NK-92 treated with Interleukin-12 subunit alpha and Interleukin-12 subunit beta, amount 100 ng/mL, for 24 hours (cell line): ENCODE results near the gene SLC2A2.

Source experiments
- DNase-seq: peaks from one replicate; lab custom pipeline; 2025; lab: John Stamatoyannopoulos, UW

Gene SLC2A2

DNA sequence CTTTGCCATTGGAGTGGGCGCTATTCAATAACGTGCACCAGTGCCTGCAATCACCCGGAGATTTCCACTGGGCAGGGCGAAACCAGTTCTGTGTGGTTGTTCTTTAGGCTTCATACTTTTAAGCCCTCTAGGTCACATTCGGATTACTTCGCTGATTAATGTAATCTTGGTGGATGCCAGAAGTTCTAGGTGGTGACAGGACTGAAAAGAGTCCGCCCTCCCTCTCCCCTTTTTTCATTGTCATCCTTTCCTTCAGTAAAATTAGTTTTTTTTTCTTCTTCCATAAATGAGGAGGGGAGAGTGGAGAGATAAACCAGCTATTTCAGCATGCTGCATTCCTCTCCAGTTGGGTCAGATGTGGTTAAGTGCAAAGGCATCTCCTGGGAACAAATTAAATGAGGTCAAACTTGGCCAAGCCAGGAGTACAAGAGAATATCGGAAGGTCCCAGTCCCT lies 2.3 kb upstream of the SLC2A2 start:
- DNase-seq: no peak

DNA sequence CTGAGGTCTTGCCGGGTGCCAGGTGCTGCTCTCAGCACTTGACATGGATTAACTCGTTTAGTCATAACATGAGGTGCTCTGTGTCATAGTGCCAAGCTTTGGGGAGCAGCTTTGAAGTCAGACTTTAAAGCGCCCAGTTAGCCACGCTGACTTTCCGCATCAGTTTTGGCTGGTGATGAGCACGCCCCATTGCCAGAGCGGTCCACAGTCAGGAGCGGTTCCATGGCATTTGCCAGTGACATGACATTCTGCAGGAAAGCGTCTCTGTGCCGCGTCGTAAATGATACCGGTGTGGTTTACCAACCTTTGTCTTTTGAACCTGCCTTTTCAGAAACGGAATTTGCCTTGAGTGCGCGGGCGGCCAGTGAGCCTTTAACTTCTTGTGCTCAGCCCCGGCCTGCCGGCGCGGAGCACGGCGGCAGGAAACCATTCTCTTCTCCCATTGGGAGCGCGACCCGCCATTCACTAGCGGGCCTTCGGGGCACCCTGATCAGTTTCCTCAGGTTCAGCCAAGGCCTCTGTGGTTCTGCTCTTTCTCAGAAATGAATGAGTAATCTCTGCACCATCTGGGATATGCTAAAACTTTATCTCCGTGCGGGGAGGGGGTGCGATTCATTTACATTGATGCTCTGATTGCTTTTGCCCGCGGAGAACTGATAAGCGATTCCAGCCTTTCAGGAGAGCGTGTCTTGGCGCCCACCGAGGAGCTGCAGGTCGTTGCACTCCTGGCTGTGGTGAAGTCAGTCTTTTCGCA lies 1.7 kb upstream of the SLC2A2 start:
- DNase-seq: no peak

DNA sequence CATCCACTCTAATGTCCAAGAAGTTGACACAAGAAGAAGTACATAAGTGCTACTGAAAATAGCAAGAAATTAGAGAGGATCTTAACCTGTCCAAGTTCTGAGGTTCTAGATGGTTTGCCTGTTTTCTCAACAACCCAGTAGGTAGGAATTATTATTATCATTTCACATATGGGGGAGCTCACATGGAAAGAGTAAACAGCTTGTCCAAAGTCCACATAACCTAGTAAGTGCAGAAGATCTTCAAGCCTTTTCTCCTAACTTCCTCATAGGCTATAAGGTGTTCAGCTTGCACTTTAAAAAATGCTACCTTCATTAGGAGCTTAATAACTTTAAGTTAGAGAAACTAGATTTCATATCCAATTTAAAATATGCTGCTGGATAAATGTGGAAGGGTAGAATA lies 3.0 kb downstream of the SLC2A2 start:
- no peak for DNase-seq

DNA sequence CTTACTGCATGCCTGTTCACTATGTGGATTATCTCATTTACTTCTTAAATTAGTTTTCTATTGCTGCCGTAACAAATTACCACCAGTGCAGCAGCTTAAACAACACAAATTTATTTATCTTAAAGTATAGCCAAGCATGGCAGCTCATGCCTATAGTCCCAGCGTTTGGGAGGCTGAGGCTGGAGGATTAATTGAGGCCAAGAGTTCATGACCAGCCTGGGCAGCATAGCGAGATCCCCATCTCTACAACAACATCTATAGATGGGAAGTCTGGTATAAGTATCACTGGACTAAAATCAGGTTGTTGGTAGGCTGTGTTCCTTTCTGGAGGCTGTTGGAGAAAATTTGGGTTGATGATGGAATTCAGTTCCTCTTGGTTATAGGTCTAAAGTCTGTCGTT lies 5.1 kb downstream of the SLC2A2 start:
- DNase-seq: no peak

DNA sequence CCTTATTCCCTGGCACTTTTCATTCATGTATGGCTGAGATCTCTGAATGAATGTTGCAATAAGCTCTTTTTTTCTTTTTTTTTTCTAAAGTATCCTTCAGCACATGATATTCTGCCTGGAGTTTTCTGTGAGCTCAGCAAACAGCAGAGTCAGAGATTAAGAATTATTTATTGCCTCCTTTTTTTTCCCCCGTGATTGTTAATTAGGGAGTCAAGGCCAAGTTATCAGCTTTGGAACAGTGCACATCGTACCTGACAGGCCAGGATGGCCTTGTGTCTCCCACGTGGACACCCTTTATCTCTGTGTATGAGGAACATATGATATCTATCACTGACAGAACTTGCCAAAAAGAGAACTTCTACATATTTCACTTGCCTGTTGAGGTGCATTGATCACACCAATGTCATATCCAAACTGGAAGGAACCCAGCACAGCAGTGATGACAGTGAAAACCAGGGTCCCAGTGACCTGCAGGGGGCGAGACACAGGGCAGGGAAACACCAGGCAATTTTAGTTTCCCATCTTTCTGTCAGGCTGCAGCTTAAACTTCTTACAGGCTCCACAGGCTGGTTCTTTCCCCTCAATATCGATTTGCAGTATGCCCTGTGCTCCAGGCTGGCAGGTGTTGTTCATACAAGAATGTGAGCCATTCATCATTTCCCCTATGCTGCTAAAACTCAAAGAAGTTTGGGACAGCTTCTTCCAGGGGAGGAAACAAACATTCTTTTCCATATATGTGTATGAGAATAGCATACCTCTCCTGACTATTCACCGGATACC lies 8.2 kb downstream of the SLC2A2 start:
- no peak for DNase-seq

DNA sequence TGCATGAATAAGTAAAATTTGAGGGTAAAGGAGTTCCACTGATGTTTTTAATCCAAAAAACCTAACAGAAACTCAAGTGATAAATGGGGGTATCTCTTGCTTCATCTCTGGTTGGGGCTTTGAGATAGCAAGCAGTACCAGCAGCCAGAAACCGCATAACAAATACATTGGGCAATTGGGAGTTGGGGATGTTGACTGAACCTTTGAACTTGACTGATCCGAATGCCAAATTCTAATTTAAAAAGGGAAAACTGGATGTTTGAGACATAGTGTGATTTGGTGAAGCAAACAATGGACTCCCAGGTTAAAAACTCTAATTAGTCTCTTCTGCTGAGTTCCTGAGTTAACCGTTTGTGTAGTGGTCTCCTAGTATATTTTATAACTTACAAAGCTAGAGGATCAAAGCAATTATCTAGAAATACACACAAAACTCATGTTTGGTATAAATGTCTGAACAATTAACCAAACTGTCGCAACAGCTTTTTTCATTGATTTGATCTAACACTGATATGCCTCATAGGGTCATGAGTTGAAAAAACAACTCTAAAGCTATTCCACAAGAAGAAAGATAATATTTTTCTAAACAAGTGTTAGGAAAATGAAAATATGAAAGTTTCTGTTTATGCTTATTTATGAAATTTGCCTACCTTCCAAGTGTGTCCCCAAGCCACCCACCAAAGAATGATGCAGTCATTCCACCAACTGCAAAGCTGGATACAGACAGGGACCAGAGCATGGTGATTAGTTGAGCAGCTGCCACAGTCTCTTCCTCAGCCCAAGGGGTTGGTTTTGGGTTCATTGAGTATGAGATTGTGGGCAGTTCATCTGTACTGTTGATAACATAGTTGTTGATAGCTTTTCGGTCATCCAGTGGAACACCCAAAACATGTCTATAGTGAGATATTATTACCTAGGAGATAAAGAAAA lies 12.4 kb downstream of the SLC2A2 start:
- DNase-seq: no peak

DNA sequence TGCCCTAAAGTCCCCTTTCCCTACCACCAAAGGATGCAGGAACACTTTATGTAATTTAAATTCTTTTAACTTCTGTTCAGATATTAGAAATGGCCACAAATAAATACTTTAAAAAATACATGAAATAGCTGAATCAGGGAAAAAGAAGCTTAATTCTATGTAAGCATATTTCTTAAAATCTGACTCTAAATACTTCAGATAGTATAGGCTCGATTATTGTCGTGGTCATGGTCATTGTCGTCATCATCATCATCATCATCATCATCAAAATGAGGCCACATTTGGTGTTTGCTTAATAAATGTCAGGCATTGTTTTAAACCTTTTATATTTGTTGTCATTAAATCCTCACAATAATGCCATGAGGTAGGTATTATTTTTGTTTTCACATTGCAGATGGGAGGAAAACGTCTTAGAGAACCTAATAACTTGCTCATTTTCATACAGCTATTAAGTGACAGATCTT lies 14.6 kb downstream of the SLC2A2 start:
- DNase-seq: no peak

DNA sequence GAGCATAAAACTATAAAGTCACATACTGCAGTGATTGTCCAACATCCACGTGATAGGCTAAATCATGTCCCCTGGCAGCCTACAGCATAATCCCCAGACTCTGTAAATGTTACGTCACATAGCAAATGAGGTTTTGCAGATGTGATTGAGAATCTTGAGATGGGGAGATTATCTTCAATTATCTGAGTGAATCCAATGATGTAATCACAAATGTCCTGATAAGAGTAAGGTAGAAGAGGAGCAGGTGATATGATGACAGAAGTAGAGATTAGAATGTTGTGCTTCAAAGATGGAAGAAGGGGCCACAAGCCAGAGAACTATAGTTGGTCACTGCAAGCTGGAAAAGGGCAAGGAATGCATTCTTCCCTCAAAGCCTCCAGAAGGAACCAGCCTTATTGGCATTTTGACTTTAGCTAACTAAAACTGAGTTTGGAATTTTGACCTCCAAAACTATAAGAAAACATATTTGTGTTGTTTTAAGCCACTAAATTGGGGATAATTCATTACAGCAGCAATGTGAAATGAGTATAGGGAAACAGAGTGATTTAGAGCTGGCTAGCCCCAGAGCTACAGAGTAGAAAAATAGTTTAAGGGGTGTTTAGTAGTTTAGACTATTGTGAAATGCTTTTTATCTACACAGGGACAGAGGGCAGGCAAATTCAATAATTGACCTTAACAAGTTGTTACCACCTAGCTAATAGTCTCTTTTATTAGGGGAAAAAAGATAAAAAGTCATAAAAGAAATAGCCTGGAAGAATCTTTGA lies 15.2 kb downstream of the SLC2A2 start:
- no peak for DNase-seq

DNA sequence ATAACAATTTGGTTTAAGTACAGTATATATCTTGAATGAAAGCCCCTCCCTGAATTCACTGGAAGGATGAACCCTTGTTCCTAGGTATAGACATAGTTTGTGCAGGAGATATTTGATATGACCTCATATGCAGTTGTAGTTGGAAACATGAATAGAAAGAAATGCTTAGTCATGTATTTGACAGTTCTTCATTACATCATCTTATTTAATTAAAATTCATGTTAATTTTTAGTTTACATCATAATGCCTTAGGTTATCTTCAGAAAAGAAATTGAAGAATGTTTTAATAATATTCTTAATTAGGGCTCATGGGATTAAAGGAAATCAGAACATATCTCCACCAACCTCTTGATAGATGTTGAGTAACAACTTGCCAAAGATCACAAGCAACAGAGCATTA lies 19.2 kb downstream of the SLC2A2 start:
- DNase-seq: no peak

DNA sequence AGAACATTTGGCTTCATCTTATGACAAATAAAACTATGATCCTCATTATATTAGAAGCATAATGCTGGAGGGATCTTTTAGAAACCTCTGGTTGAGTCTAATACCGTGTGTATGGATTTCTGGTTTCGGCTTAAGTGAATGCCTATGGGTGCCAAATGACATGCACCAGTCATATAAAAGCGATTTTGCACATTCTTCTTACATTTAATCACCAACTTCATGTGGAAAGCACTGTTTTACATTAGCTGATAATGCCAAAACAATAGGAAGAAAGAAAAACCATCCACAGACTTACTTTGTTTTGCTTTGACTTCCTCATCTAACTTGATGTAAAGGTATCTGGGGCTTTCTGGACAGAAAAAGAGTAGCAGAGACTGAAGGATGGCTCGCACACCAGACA lies 20.9 kb downstream of the SLC2A2 start:
- DNase-seq: no peak

DNA sequence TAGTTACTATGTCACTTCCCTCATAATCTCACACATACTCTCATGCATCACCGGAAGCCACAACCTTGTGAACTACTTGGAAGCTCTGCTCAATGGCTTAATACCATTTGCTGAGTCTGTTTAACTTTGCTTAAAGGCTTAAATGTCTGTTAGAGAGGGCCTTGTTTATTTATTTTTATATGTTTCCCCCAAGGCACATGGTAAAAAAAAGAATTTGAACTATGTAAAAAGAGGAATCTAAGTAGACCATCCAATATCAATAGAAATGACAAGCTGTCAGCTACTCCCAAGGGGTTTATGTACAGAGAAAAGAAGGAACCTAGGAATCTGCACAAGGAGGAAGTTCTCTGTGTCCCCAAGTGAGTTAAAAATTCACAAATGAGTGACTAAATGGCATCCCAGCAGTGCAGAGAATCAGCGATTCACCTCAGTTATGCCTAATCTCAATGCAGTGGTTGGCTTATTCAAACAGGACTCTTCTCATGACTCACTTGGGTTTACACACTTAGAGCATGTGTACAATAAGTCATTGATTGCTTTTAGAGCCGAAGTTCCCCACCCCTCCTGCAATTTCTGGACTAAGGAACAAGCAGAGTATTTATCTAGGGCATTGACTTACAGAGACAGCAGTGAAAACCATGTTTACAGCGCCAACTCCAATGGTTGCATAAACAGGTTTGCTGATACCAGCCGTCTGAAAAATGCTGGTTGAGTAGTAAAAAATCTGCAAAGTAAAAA lies 24.4 kb downstream of the SLC2A2 start:
- no peak for DNase-seq

DNA sequence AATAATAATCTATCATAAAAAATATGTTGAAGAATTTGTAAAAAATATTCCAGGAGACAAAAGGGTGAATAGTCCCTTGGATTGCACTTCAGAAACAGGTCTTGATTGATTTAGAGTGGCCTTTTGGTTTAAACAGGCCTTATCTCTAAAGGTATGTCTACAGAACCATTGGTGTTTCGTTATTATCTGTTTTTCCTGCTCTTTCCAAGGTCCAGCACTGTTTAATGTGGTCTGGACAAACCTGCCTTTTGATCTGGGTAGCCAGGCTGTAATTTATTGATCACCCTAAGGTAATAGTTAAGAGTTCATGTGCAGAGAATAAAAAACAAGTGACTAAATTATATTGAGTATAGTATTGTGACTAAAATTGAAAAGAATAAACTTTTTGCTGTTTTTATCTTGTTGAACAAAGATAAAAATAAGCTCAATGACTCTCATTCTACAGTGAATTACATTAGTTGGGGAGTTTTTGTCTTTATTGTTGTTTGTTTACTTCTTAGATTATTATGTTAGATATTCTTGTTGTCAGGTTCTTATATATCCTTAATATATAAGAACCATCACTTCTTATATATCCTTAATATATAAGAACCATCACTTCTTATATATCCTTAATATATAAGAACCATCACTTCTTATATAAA lies 25.1 kb downstream of the SLC2A2 start:
- no peak for DNase-seq

DNA sequence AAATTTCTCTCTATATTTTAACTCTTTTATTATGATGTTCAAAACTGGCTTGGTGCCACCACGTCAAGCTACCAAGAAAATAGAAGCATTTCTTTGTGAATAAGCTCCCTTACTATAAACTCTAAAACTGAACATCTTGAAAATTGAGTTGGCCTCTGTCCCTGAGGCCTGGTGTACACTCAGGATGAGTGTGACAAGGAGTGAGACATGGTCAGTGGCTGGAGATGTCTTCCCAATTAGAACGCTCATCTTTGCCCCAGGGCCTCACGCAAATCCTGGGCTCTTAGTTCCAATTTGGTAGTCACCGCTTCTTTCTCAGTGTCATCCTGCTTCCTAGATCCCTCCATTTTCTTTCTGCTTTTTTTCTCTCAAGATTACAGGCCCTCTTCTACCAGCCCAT lies 26.2 kb downstream of the SLC2A2 start:
- no peak for DNase-seq

DNA sequence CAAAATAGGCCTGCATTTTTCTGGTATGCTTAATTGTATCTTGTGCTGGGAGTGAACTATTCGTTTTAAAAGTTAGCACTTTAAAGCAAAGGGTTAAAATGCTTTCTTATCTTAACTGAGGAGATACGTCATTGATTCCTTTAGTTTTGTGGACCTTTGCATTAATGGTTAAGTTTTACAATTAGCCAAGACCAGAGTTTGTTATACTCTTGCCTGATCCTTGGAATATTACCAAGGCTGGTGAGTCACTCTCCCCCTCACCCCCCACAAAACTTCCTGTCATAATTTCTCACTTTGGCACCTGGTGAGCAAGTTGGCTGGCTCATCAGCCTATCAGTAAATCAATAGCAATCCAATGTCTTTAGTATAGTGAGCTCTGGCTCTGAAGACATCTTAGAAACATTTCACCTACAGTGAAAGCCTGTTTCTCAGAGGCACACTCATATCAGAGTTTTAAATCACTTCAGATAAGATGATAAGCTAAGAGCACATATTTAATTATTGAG lies 26.7 kb downstream of the SLC2A2 start:
- DNase-seq: no peak

DNA sequence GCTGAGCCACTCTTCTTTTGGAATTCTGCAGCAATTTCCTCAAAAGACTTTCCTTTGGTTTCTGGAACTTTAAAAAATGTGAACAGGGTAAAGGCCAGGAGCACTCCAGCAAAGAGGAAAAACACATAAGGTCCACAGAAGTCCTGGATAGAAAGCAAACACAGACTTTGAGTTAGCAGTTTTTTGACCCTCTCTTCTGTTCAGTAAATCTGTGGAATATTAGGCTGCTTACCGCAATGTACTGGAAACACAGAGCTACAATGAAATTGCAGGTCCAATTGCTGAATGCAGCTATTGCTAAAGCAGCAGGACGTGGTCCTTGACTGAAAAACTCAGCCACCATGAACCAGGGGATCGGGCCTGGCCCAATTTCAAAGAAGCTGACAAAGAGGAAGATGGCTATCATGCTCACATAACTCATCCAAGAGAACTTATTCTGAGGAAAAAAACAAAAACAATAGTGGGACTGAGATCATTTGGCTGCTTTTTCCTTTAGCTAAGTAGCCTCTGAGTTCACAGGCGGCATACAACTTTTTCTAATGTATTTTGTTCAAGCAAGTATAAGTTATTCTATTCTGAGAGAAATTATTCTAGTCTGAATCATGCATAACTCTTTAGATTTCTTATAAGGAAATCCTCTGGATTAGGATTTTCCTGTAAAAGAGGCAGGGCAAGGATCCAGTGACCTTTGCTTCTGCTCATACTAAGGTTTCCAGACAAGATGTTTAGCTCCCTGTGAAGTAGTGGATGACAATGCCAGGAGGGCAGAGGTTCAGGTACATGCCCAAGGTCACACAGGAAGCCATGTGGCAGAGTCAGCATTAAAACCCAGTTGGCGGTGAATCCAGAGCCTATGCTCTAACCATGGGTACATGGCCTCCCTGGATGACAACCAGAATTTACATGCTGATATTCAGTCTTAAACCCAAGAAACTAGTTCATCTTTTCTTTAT lies 28.3 kb downstream of the SLC2A2 start:
- DNase-seq: no peak

DNA sequence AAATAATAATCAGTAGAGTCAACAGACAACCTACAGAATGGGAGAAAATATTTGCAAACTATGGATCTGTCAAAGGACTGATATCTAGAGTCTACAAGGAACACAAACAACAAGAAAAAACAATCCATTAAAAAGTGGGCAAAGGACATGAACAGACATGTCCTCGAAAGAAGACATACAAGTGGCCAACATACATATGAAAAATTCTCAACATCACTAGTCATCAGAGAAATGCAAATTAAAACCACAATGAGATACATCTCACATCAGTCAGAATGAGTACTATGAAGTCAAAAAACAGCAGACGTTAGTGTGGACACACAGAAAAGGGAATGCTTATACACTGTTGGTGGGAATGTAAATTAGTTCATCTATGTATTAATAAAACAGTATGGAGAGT lies 33.7 kb downstream of the SLC2A2 start:
- DNase-seq: no peak

DNA sequence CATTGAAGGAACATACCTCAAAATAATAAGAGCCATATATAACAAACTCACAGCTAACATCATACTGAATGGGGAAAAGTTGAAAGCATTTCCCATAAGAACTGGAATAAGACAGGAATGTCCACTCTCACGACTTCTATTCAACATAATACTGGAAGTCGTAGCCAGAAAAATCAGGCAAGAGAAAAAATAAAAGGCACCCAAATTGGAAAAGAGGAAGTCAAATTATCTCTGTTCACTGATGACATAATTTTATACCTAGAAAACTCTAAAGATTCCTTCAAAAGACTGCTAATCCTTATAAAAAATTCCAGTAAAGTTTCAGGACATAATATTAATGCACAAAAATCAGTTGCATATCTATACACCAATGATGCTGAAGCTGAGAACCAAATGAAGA lies 34.9 kb downstream of the SLC2A2 start:
- DNase-seq: no peak

DNA sequence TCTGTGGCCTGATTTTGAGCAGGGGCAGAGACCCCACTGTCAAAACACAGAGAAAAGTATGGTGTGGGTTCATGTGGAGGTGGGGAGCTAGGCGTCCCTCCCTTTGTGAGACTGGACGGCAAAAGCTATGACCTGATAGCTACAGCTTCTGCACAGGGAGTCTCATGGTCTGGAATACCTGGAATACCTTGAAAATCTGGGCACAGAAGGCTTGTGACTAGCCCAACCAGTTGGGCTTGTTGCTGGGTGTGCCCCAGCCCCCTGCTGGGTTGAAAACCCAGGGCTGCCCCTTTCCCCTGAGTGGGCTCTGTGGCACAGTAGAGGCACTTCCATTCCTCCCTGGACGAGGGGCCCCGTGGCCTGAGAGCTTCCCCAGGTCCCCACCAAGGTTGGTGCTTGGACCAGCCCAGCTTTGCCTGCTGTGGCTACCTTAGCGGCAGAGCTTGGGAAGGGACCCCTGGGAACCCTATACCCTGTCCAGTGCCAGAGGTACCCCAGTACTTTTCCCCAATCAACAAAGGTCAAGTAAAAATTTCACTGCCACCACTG lies 37.3 kb downstream of the SLC2A2 start:
- DNase-seq: no peak

DNA sequence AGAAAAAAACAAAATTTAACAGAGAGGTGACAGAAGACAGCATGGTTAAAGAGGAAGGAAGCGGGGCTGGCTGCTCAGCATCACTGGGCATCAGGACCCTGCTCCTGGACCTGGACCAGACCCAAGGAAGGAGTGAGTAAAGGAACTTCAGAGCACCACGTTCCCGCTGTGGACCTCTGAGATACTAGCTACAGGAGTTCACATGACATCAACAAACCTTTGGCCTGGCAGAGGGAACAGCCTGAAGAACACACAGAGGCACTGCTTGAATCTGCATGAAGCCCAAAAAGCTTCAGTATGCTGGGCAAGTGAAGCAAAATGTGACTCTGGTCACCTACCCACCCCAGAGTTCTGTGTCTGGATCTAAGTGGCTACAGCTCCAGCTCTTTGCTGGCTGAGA lies 38.1 kb downstream of the SLC2A2 start:
- no peak for DNase-seq
